ENCODE data around the gene OR2T1.
"Not testable (repeated sequence)": the region's sequence is repeated elsewhere in the genome, so short reads cannot be mapped to it uniquely, and the experiment has no call there.

- not testable (repeated sequence) for TF ChIP-seq CTCF, POLR2A (IDR thresholded peaks at IDR 0.05)
Measured at GRCh38 chr1:248428192-248428533, 25.3 kb downstream of the OR2T1 start.
